GM19438 (cell line): ENCODE data around the gene AMTN.
A peak's percentile ranks its signal among the peaks of the same experiment; 100 is the strongest.
"Not testable (repeated sequence)": the region's sequence is repeated elsewhere in the genome, so short reads cannot be mapped to it uniquely, and the experiment has no call there.

Source experiments
- ATAC-seq: cut with Tn5 transposase; IDR thresholded peaks from one replicate; pipeline ENCODE4 v1.9.1; 2021; ENCODE audit warnings: low read depth; ENCODE audit not compliant: unreplicated experiment

The AMTN gene, protein sequence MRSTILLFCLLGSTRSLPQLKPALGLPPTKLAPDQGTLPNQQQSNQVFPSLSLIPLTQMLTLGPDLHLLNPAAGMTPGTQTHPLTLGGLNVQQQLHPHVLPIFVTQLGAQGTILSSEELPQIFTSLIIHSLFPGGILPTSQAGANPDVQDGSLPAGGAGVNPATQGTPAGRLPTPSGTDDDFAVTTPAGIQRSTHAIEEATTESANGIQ

GRCh38 chr4:70518269-70518668, at the start of gene AMTN:
Gene AMTN, plus strand, starts transcription at chr4:70518569. Its CDS starts 209 bp downstream, at chr4:70518778.
- no peak for ATAC-seq

DNA sequence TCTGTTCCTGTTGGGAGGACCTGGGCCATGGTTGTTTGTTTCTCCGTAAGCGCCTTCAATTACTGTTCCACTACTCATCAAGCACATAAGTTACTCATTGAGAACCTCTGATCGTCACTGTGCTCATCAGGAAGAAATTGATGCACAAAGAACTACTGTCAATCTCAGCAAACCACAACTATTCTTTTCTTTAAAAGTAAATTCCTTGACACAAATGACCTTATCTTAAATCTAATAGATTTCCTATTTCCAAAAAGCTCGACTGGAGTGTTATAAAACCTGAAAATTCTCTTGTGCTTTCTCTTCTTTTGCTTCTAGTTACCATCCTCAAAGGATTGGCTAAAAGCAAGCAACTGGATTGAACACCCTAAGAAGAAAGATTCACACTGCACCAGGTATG, 46.5 kb upstream of the AMTN start, which contains the start of gene MUC7:
MUC7 (plus strand) TSS at position 301 of the 400 bp plus-strand sequence. CDS start 1,825 bp downstream, outside the sequence.
- no peak for ATAC-seq

DNA sequence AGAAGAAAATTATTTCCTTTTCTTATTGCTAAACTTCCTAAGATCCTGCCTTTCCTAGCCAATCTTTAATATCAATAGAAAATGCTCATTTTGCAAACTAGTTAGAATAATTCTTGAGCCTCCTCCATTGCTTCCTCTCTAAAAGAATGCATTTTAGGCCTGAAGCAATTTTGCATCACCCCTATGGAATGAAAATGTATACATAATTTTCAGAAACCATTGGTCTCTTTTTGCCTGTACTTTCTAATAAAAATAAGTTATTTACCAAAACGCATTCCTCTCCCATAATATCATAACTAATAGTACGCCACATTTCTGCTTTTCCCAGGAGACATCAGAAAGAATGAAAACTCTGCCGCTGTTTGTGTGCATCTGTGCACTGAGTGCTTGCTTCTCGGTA, 44.7 kb upstream of the AMTN start:
- no peak for ATAC-seq

DNA sequence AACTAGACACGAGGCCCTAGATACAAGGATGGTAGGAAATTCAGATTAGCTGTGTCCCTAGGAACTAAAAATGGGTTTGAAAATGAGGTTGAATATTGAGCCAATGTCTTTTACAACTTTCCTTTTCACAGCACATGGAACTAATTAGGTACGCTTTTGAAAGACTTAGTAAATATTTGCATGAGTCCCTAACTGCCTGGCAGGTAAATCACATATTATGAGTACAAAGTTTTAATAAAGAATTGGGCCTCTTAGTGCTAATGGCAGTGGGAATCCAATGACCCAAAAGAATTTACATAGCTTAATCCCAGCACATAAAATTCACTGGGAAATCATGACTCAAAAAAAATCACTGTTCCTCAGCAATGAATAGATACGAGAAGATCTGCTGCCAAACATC, 29.6 kb upstream of the AMTN start:
- no peak for ATAC-seq

DNA sequence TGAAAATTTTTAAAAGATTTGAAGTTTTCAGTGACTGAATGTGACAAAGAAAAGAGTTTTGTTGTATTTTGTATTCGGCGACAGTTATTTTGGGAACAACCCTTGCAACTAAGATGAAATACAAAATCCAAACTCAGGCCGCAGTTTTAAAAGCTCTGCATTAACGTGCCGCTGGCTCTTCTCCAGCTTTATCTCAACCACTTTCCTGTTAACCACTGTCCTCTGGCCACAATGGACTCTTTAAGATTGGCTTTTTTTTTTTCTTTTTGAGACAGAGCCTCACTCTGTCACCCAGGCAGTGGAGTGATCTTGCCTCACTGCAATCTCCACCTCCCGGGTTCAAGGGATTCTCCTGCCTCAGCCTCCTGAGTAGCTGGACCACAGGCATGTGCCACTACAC, 22.1 kb upstream of the AMTN start:
- ATAC-seq, result no peak

DNA sequence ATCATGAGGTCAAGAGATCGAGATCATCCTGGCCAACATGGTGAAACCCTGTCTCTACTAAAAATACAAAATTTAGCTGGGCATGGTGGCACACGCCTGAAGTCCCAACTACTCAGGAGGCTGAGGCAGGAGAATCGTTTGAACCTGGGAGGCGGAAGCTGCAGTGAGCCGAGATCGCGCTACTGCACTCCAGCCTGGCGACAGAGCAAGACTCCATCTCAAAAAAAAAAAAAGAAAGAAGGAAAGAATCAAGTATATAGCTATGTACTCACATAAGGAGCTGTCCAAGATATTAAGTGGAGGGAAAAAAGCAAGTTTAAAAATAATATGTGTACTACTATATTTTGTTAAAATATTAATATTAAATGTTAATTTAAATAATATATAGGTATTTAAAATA, 16.5 kb upstream of the AMTN start:
- ATAC-seq, result not testable (repeated sequence)

GRCh38 chr4:70504733-70505132, 13.6 kb upstream of the AMTN start:
- ATAC-seq, result no peak

DNA sequence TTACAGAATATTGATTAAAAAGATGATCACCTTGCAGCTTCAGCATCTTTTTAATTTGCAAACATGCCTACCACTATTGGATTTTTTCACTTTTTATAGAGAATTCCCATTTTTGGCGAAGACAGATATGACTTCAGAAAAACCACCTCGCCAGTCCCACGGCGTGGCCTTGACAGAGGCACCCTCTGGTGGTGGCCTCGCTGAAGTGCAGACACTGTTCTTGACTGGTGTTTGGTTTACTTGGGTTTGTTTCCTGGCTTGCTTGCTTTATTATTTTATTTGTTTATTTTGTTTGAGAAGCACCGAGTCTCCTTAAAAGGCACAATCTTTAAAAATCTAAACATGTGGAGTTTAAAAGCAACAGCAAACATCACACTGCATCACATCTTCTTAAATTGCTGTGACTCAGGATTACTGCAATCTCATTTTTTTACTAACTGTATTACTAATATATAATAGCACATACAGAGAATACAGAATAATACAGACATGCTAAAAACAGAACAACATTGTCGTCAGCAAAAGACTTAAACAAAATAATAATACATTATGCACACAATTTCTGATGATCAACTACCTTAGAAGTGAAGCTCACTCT, 13.1 kb upstream of the AMTN start:
- peak; percentile 87 for ATAC-seq

DNA sequence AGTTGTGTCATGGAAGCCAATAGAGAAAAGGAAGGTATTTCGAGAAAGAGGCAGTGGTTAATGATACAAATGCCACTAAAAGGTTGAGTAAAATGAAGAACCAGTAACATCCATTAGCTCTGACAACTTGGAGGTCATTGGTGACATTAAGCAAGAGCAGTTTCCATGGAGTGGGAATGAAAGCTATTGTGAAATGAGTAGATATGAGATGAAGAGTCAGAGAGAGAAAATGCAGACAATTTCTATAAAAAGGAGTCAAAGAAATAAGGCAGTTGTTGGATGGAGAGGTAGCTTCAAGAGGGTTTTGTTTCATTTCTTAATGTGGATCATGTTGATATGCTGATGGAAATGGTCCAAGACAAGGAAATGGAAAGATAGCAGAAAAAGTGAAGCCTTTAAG, 9.6 kb upstream of the AMTN start:
- no peak for ATAC-seq

DNA sequence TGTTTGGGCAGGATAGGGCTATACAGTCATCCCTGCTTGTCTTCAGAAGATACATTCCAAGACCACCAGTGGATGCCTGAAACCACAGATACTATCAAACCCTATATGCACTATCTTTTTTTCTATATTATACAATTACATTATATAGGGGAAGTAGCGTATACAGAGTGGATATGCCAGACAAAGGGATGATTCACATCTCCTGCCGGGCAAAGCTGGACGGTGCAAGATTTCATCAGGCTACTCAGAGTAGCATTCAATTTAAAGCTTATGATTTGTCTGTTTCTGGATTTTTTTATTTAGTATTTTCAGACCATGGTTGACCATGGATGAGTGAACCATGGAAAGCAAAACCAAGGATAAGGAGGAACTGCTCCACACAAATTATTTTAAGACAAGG, 7.0 kb upstream of the AMTN start:
- no peak for ATAC-seq

DNA sequence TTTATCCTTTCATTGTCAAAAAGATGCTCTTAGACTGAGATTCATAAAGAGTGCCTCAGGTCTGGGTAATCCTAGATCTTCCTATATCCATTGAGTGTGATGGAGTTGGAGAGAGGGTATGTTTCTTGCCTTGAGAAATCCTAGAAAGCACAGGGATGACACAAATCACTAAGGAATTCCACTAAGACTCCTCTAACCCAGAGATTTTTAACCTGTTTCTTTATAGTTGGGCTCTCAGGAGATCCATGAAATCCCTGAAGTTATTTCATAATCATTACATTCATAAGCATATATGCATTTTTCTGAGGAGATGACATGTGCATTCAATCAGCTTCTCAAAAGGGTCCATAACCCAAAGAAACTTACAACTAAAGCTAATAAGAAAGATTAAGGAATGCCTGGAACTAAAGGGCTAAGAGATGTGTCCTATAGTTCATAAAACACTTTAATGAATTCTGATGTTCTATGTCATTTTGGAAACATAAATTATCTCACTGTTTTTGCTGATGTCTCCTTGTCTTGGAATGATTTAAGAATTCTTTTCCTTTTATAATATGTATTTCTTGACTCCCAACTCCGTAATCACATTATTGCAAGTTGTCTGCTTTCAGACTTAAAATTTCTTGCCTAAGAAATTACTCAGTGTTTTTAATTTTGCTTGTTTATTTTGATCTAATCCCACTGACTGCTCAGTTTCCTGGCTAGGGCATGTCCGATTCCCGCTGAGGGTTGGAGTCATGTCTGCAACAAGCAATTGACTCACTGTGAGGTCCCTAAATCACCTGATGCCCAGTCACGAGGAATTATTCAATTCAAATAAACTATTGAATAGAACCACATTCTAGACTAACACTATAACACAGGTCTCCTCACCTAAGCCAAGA, 2.8 kb upstream of the AMTN start:
- no peak for ATAC-seq

DNA sequence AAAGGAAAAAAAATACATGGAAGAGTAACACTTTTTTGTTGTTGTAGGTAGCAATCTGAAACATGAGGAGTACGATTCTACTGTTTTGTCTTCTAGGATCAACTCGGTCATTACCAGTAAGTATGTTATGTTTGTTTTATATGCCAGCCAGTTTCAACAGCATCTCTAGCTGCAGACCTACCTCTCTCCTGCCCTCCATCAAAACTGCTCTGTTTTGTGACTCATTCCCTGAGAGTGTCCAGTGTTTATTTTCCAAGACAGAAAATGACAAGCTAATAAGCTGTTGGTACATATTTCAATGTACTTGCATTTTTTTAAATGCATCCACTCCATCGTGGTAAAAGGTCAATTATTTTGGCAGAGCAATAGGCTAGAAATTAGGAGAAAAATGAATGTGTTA, 347 bp downstream of the AMTN start:
- no peak for ATAC-seq

DNA sequence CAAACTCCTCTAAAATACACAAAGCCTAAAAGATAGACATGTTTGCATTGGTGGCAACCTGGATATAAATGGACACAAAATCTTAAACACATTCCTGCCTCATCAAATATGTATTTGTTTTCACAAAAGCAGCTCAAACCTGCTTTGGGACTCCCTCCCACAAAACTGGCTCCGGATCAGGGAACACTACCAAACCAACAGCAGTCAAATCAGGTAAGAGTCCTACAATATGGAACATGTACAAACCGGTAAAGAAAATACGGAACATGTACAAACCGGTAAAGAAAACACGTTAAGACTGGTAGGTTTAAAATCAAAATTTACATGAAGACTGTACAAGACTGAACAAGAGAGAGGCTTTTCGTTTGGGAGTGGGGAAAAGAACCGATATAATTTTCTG, 4.3 kb downstream of the AMTN start:
- no peak for ATAC-seq

- no peak for ATAC-seq
Observed at GRCh38 chr4:70530997-70531396, 12.6 kb downstream of the AMTN start.

DNA sequence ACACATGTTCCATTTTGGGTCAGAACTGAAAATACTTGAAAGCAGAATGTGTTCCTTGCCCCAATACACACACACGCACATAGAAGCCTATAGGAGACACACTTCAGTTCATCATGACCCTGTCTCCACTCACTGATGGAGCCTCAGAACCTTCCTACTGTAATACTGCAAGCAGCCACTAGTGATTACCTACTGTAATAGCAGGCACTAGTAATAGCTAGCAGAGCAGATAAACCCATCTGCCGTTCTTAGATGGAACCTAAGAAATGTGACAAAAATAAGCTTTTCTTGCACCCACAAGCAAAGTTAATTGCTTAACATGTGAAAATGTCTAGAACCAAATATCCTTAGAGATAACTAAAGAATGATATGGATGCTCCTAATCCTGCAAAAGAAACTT, 13.6 kb downstream of the AMTN start:
- ATAC-seq, result peak; percentile 76

DNA sequence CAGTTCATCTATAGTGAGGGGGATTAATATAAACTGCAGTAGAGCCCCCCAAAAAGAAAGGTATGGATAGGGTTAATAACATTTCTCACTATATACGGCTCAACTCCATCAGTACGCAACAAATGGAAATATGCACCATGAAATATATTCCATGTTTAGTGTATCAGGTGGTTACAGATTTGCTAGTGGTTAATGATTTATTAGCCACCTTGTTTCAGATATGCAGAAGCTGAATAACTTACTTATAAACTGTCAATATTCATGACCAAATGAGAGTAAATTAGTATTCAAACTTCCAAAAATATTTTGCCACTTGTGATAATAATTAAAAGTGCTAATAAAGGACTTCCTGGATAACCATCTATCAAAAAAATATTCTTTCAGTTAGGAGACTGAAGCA, 14.8 kb downstream of the AMTN start:
- ATAC-seq, result peak; percentile 50

GRCh38 chr4:70533791-70534190, 15.4 kb downstream of the AMTN start:
- no peak for ATAC-seq

- ATAC-seq, result not testable (repeated sequence)
Observed at GRCh38 chr4:70534886-70535285, 16.5 kb downstream of the AMTN start.

GRCh38 chr4:70538869-70539268, 20.5 kb downstream of the AMTN start:
- peak; percentile 67 for ATAC-seq

- ATAC-seq, result peak; percentile 57
Observed at GRCh38 chr4:70544279-70544868, 26.0 kb downstream of the AMTN start.

- ATAC-seq, result no peak
Observed at GRCh38 chr4:70556856-70557255, 38.5 kb downstream of the AMTN start.
